Measurements from ENCODE around the gene TBX15.

TBX15 gene

DNA sequence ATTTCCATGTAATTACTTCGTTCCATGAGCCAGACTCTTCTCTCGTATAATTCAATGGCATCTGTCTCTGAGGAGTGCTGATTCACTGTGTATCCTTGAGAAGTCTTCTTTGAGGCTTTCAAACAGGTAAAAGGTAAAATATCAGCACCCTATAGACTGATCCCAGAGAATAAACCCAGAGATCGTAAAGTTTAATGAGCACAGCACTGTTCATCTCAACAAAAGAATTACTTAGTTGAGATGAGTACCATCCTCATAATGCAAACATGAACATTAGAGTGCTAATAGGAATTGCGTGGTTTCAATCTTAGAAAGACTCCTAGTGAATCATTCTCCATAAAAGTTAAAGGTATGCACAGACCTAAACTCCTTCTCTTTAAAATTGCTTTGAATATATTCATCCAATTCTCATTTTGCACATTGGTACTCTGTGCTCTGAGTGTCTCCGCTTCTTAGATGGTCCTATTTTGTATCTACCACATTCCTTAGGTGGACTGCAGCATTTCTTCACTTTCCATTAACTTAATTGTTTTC, 97.2 kb downstream of the TBX15 start:
- no peaks in the 10 kb centered on the region for H3K27me3 ChIP-seq
- no peaks in the 10 kb centered on the region for H3K36me3 ChIP-seq
- H3K27ac ChIP-seq: no peak overlapping the region
- H3K4me3 ChIP-seq (ENCODE audit: low read depth in 1 of 2, low read length in 1 of 2): no peak overlapping the region
- no peaks in the 10 kb centered on the region for H3K9me3 ChIP-seq
- no peaks in the 10 kb centered on the region for H3K4me1 ChIP-seq (ENCODE audit: control insufficient read depth in 1 of 2, insufficient read depth in 1 of 2, low read depth in 1 of 2, low read length in 1 of 2)
- TF ChIP-seq, protein P1, sequence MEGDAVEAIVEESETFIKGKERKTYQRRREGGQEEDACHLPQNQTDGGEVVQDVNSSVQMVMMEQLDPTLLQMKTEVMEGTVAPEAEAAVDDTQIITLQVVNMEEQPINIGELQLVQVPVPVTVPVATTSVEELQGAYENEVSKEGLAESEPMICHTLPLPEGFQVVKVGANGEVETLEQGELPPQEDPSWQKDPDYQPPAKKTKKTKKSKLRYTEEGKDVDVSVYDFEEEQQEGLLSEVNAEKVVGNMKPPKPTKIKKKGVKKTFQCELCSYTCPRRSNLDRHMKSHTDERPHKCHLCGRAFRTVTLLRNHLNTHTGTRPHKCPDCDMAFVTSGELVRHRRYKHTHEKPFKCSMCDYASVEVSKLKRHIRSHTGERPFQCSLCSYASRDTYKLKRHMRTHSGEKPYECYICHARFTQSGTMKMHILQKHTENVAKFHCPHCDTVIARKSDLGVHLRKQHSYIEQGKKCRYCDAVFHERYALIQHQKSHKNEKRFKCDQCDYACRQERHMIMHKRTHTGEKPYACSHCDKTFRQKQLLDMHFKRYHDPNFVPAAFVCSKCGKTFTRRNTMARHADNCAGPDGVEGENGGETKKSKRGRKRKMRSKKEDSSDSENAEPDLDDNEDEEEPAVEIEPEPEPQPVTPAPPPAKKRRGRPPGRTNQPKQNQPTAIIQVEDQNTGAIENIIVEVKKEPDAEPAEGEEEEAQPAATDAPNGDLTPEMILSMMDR (IDR thresholded peaks at IDR 0.05): no peak

DNA sequence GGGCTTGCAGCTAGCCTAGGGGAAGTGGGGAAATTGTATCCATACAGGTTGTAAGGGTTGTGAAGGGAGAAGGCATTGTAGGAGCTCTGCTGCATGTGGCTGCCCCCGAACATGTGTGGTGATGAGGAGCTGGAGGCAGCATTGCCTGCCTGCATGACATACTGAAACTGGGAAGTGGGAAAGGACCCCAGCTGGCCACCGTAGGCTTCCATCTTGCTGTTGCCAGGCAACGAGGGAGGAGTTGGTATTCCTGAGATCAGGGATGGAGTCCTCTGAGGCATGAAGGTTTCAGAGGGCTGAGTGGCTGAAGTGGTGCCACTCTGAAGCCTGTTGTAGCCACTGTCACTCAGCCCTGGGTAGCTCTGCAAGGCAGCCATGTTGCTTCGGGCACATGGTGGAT, 103.2 kb downstream of the TBX15 start:
- Histone ChIP-seq H3K36me3 (no peaks in the 10 kb centered on the region), H3K9me3 (no peaks in the 10 kb centered on the region), H3K4me1 (ENCODE audit: control insufficient read depth in 1 of 2, insufficient read depth in 1 of 2, low read depth in 1 of 2, low read length in 1 of 2) (no peaks in the 10 kb centered on the region), H3K4me3 (ENCODE audit: low read depth in 1 of 2, low read length in 1 of 2) (no peak overlapping the region), H3K27ac (no peak overlapping the region), H3K27me3 (no peaks in the 10 kb centered on the region)
- TF ChIP-seq, protein P1 (IDR thresholded peaks at IDR 0.05): no peak

DNA sequence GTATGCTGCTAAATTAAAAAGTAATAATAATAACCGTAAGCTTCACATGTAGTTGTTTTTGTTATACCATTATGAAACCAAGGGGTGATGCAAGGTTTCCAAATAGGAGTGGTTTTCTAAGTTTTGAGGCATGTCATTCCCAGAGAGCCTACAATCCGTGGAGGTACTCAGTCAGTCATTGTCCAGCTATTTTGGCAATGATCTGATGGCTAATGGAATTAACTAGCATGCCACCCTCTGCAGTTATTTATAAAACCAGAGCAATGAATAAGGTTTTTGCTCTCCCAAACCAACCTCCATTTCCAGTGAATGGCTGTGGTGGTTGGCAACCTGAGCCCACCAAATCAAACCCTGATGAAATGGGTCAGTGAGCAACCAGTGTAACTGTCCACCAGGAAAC, 106.4 kb downstream of the TBX15 start:
- Histone ChIP-seq H3K36me3 (no peaks in the 10 kb centered on the region), H3K27ac (no peak overlapping the region), H3K4me3 (ENCODE audit: low read depth in 1 of 2, low read length in 1 of 2) (no peak overlapping the region), H3K9me3 (no peaks in the 10 kb centered on the region), H3K27me3 (no peaks in the 10 kb centered on the region), H3K4me1 (ENCODE audit: control insufficient read depth in 1 of 2, insufficient read depth in 1 of 2, low read depth in 1 of 2, low read length in 1 of 2) (no peaks in the 10 kb centered on the region)
- TF ChIP-seq, protein P1 (IDR thresholded peaks at IDR 0.05): no peak

DNA sequence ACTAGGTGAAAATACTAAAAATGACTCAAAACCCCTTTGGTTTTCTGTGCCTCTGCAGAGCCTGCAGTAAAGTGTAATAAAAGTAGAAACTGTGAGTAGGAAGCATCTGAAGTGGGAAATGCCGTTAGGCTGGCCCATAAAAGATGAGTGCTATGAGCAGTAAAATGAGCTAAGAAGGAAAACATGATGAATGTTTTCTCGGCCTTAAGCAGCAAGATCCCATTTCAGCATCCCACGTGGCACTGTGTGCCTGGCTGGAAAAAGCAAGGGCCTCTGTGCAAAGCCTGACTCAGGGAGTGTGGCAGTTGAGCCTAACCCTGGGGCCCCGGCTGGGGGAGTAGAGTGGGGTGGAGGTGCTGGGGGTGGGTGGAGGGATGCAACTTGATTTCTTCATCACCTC, 109.5 kb downstream of the TBX15 start:
- Histone ChIP-seq H3K4me1 (ENCODE audit: control insufficient read depth in 1 of 2, insufficient read depth in 1 of 2, low read depth in 1 of 2, low read length in 1 of 2) (no peaks in the 10 kb centered on the region), H3K36me3 (no peaks in the 10 kb centered on the region), H3K9me3 (no peaks in the 10 kb centered on the region), H3K4me3 (ENCODE audit: low read depth in 1 of 2, low read length in 1 of 2) (no peak overlapping the region), H3K27me3 (no peaks in the 10 kb centered on the region), H3K27ac (no peak overlapping the region)
- TF ChIP-seq, protein P1 (IDR thresholded peaks at IDR 0.05): no peak

DNA sequence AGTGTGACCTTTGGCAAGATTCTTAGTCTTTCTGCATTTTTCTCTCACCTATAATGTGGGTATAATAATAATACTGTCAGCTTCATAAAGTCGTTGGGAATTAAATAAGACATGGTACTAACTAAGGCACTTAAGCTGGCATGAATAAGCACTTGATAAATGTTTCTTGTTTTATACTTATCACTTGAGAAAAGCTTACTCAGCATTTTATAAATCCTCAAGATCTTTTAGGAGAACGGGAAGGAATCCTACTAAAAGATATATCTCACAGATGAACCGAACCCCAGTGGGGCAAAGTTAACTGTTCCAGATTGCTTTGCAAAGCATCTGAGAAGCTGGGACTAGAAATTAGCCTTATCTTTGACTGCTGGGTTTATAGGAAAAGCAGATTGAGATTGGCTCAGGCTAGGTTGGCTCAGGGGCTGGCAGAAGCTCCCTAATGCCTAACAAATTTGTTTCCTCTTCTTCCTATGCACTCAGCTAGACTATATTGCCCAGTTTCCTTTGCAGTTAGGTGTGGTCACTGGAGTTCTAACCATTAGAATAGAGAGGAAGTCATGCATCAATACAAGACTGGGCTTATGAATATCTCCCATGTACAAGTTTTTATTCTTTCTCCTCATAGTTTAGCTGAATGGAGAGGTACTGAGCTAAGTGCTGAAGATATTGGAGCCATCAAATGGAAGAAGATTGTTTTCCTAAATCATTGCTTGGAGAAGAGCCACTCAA, 110.3 kb downstream of the TBX15 start:
- H3K4me1 ChIP-seq (ENCODE audit: control insufficient read depth in 1 of 2, insufficient read depth in 1 of 2, low read depth in 1 of 2, low read length in 1 of 2): no peaks in the 10 kb centered on the region
- H3K4me3 ChIP-seq (ENCODE audit: low read depth in 1 of 2, low read length in 1 of 2): no peak overlapping the region
- no peaks in the 10 kb centered on the region for H3K36me3 ChIP-seq
- H3K27me3 ChIP-seq: no peaks in the 10 kb centered on the region
- H3K27ac ChIP-seq: no peak overlapping the region
- TF ChIP-seq, protein P1 (IDR thresholded peaks at IDR 0.05): no peak
- no peaks in the 10 kb centered on the region for H3K9me3 ChIP-seq
